GM23338 (cell line): ENCODE results near the gene PPP2R1B. TPM values are rescaled to one million over a fixed set of nuclear protein-coding genes. Genes with fewer than 3 reads are reported as not detected.

Source experiments
- ATAC-seq: fragments of 200-7000 bp; cut with Tn5 transposase; 3 replicates; pipeline ENCODE4 v1.9.1; 2020
- DNase-seq: peaks from one replicate; pipeline ENCODE4 v3.0.0-alpha.2; 2015; ENCODE audit warnings: low spot score
- H2AFZ ChIP-seq: fragments of 200-600 bp; sonication (generic); 2 replicates; pipeline ENCODE4 v1.8.0; 2016; ENCODE audit warnings: antibody characterized with exemption, mild to moderate bottlenecking, moderate library complexity
- H3F3A ChIP-seq: fragments of 200-600 bp; sonication (generic); replicated peaks from 2 replicates; pipeline ENCODE4 v1.8.0; 2017; ENCODE audit warnings: antibody characterized with exemption, mixed run types, low read depth
- H3K27ac ChIP-seq: fragments of 200-600 bp; sonication (generic); 2 replicates; pipeline ENCODE4 v1.6.1; 2016; ENCODE audit warnings: low read depth
- H3K27me3 ChIP-seq: fragments of 200-600 bp; sonication (generic); 2 replicates; pipeline ENCODE4 v1.8.0; 2016; ENCODE audit warnings: mild to moderate bottlenecking, mixed run types, moderate library complexity; ENCODE audit not compliant: insufficient read depth
- H3K36me3 ChIP-seq: fragments of 200-600 bp; sonication (generic); 2 replicates; pipeline ENCODE4 v1.8.0; 2016; ENCODE audit warnings: mild to moderate bottlenecking; ENCODE audit not compliant: insufficient read depth
- H3K4me1 ChIP-seq: fragments of 200-600 bp; sonication (generic); 2 replicates; pipeline ENCODE4 v1.8.0; 2016; ENCODE audit warnings: mild to moderate bottlenecking, moderate library complexity; ENCODE audit not compliant: insufficient read depth
- H3K4me2 ChIP-seq: fragments of 200-600 bp; sonication (generic); 2 replicates; pipeline ENCODE4 v1.7.1; 2017; ENCODE audit warnings: mixed run types
- H3K4me3 ChIP-seq: fragments of 200-600 bp; sonication (generic); 2 replicates; pipeline ENCODE4 v1.6.1; 2016; ENCODE audit warnings: mixed run types
- H3K79me2 ChIP-seq: fragments of 200-600 bp; sonication (generic); replicated peaks from 2 replicates; pipeline ENCODE4 v1.8.0; 2017; ENCODE audit warnings: mild to moderate bottlenecking; ENCODE audit not compliant: insufficient read depth
- H3K9me2 ChIP-seq: fragments of 200-600 bp; sonication (generic); 2 replicates; pipeline ENCODE4 v1.8.0; 2017; ENCODE audit not compliant: insufficient read depth
- H4K20me1 ChIP-seq: fragments of 200-600 bp; sonication (generic); replicated peaks from 2 replicates; pipeline ENCODE4 v1.8.0; 2017; ENCODE audit warnings: mild to moderate bottlenecking; ENCODE audit not compliant: insufficient read depth
- H3K27ac Mint-ChIP-seq: 2 replicates; pipeline ENCODE4 v1.8.0; 2020; ENCODE audit warnings: inconsistent platforms, mild to moderate bottlenecking, moderate library complexity, mixed read lengths
- H3K27me3 Mint-ChIP-seq: 3 replicates; pipeline ENCODE4 v1.8.0; 2022; ENCODE audit warnings: low read depth, mild to moderate bottlenecking, moderate library complexity, mixed read lengths, inconsistent platforms; ENCODE audit not compliant: insufficient read depth, poor library complexity
- H3K36me3 Mint-ChIP-seq: 3 replicates; pipeline ENCODE4 v1.8.0; 2021; ENCODE audit warnings: low read depth, mild to moderate bottlenecking, inconsistent platforms, moderate library complexity, mixed read lengths
- H3K4me1 Mint-ChIP-seq: 3 replicates; pipeline ENCODE4 v1.8.0; 2020; ENCODE audit warnings: mild to moderate bottlenecking, inconsistent platforms, mixed read lengths
- H3K4me3 Mint-ChIP-seq: 3 replicates; pipeline ENCODE4 v1.8.0; 2021; ENCODE audit warnings: moderate library complexity, mild to moderate bottlenecking, inconsistent platforms, mixed read lengths
- H3K9me3 Mint-ChIP-seq: 3 replicates; pipeline ENCODE4 v1.8.0; 2020; ENCODE audit warnings: moderate library complexity, mild to moderate bottlenecking, inconsistent platforms, mixed read lengths
- CREB1 ChIP-seq: fragments of 250-450 bp; sonication (Bioruptor Pico); IDR thresholded peaks from 2 replicates; pipeline ENCODE4 v1.5.0; 2020; ENCODE audit warnings: low read depth, mild to moderate bottlenecking, moderate library complexity
- ETS1 ChIP-seq: IDR thresholded peaks from 2 replicates; pipeline ENCODE4 v1.6.1; 2016; ENCODE audit warnings: antibody characterized with exemption
- JUNB ChIP-seq: IDR thresholded peaks from one replicate; pipeline ENCODE4 v1.6.1; 2016; ENCODE audit warnings: antibody characterized with exemption; ENCODE audit not compliant: unreplicated experiment
- POLR2AphosphoS5 ChIP-seq: IDR thresholded peaks from 2 replicates; pipeline ENCODE4 v1.6.1; 2016; ENCODE audit warnings: antibody characterized with exemption, low read depth
- STAT1 ChIP-seq: IDR thresholded peaks from one replicate; pipeline ENCODE4 v1.6.1; 2016; ENCODE audit warnings: antibody characterized with exemption; ENCODE audit not compliant: unreplicated experiment
- ZNF114 ChIP-seq: fragments of 250-450 bp; sonication (Bioruptor Pico); IDR thresholded peaks from 2 replicates; pipeline ENCODE4 v1.5.0; 2020; ENCODE audit warnings: mild to moderate bottlenecking, moderate library complexity
- ZNF331 ChIP-seq: fragments of 250-450 bp; sonication (Bioruptor Pico); IDR thresholded peaks from 2 replicates; pipeline ENCODE4 v1.5.0; 2020; ENCODE audit warnings: low read depth, mild to moderate bottlenecking, moderate library complexity
- ZNF462 ChIP-seq: fragments of 250-450 bp; sonication (Bioruptor Pico); IDR thresholded peaks from 2 replicates; pipeline ENCODE4 v1.5.0; 2020; ENCODE audit warnings: mild to moderate bottlenecking, moderate library complexity
- polyA plus RNA-seq: library from polyadenylated mRNA; unstranded; fragments of >200 nt; fragmentation: Nextera tagmentation; extraction: Ambion mirVana; gene quantifications from 2 replicates; pipeline ENCODE4 v1.2.1, GENCODE V29; 2016
- total RNA-seq: library from RNA; depleted of rRNA; stranded (reverse); fragments of >200 nt; shearing (Covaris generic); gene quantifications from 2 replicates; pipeline ENCODE4 v1.2.3, GENCODE V29; 2014

Gene PPP2R1B
- total and polyA plus RNA-seq, 2 experiments from 2014 or later = 18.5 to 82.0 TPM

- no peak for TF ChIP-seq ZNF462 (CRISPR knock-in tag)
- no peak for TF ChIP-seq JUNB
- no peak for TF ChIP-seq CREB1 (CRISPR knock-in tag)
- no peak for TF ChIP-seq ZNF331
- TF ChIP-seq POLR2AphosphoS5 = no peak
Measured at GRCh38 chr11:111734954-111735261, 31.3 kb downstream of the PPP2R1B start (continued).

- Histone ChIP-seq H3K27me3 (no peaks in the 10 kb centered on the region), H3K36me3 (no peaks in the 10 kb centered on the region), H2AFZ (no peak overlapping the region), H3K4me1 (no peaks in the 10 kb centered on the region; the same call in 1 of the 2 replicates), H3K9me2 (no peaks in the 10 kb centered on the region), H3K4me2 (no peak overlapping the region), H3K27ac (peak overlapping the region; percentile 45; the same call in 1 of the 2 replicates), H3K79me2 (no peaks in the 10 kb centered on the region), H4K20me1 (no peaks in the 10 kb centered on the region), H3F3A (no peaks in the 10 kb centered on the region), H3K4me3 (no peak overlapping the region)
- H3K4me1 Mint-ChIP-seq = peaks cover 32% of the 10 kb centered on the region
- H3K36me3 Mint-ChIP-seq = peaks cover 7% of the 10 kb centered on the region
- no peak for ATAC-seq
- no peak overlapping the region for H3K4me3 Mint-ChIP-seq
- DNase-seq = no peak
- H3K27ac Mint-ChIP-seq = no peak overlapping the region
- H3K27me3 Mint-ChIP-seq = peaks cover 6% of the 10 kb centered on the region
- H3K9me3 Mint-ChIP-seq = no peaks in the 10 kb centered on the region
- no peak for TF ChIP-seq ZNF331
- TF ChIP-seq POLR2AphosphoS5 = no peak
- TF ChIP-seq ZNF114 (CRISPR knock-in tag) = no peak
- TF ChIP-seq ETS1 = no peak
- TF ChIP-seq STAT1 = no peak
- TF ChIP-seq ZNF462 (CRISPR knock-in tag) = no peak
Measured at GRCh38 chr11:111734101-111734953, 31.9 kb downstream of the PPP2R1B start.
